HuH-7.5 (cell line): ENCODE results near the gene FNIP1.
"Not testable (repeated sequence)": the region's sequence is repeated elsewhere in the genome, so short reads cannot be mapped to it uniquely, and the experiment has no call there.

Experiments
- DNase-seq: peaks from one replicate; pipeline ENCODE4 v3.0.0; 2011; ENCODE audit warnings: low spot score

The FNIP1 gene

GRCh38 chr5:131684595-131684994 lies 112.2 kb downstream of the FNIP1 start:
- DNase-seq: no peak

DNA sequence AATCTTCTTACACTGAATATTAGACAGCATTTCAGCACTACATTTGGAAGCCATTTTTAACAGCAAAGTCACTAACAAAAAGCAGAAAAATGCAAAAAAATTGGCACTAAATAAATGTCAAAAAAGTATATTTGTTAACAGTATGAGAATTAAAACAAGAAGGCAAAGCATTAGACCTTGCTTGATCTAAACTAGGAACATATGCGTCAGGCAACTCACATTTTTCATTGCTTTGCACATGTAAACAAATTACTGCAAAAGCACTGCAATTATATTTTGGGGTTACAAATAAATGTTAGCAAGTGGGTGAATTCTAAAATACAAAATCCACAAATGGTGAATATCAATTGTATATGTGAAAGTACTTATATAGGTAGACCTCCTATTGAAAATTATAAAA lies 112.8 kb downstream of the FNIP1 start:
- DNase-seq: no peak

GRCh38 chr5:131682826-131683225 lies 114.0 kb downstream of the FNIP1 start:
- no peak for DNase-seq

GRCh38 chr5:131682175-131682574 lies 114.6 kb downstream of the FNIP1 start:
- no peak for DNase-seq

GRCh38 chr5:131679911-131680310 lies 116.9 kb downstream of the FNIP1 start:
- DNase-seq: no peak

- DNase-seq: not testable (repeated sequence)
These were observed 118.5 kb downstream of the FNIP1 start for GRCh38 chr5:131678273-131678672.

GRCh38 chr5:131677115-131677514 lies 119.7 kb downstream of the FNIP1 start:
- no peak for DNase-seq

DNA sequence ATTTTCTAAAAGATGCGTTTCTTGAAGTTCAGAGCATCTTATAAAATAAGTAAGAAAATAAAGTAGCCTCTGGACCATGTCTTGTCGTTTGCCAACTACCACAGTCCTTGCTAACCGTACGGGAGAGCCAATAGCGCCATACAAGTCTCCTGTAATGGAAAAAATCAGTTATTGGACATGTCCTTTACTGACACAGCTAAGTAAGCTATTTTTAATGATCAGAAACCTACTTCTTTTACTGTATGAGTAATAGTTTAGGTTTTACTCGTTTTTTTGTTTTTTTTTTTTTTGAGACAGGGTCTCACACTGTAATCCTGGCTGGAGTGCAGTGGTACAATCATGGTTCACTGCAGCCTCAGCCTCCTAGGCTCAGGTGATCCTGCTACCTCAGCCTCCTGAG lies 124.0 kb downstream of the FNIP1 start:
- no peak for DNase-seq

DNA sequence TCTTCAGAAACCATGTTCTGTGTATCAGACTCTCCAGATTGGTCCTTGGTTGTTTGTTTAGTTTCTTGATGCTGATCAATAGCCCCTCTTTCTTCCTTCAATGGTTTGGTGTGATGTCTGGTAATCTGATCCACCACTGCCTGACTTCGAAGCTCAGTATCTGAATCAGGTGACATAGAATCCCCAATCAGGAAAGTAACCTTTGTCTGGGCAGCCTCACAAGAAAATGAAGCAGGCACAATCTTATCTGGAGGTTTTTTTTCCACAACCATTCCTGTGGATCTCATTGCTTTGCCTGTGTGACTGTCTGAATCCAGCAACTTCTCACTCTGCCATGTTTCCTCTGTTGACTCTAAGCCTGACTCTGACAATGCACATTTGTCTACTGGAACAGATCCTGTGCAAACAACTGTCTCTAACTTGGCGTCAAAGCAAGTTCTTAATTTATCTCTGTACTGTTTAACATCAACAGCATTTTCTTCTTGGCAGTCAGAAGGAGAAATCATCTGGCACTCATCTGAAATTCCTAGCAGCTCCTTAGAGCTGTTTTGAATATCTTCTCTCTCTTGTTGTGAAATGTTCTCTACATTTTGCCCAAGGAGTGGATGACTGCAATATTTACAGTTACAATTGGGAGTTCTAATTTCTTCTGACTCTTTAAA lies 124.7 kb downstream of the FNIP1 start:
- DNase-seq: no peak

DNA sequence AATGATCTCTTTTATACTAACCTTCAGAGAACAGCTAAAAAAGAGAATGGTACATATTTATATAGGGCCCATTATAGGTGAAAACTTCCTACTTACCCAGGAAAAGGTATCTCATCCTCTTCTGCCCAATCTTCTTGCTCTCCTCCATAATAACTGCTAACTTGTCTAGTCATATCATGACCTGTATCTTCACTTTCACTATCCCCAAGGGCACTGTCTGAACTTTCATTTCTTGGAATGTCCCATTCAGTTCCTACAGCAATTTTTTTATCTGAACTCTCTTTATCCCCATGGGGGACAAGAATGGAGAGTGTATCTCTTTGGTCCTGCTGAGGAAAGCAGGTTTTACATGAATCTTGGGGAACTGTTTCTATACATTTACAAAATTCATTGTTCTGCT lies 125.4 kb downstream of the FNIP1 start:
- no peak for DNase-seq

DNA sequence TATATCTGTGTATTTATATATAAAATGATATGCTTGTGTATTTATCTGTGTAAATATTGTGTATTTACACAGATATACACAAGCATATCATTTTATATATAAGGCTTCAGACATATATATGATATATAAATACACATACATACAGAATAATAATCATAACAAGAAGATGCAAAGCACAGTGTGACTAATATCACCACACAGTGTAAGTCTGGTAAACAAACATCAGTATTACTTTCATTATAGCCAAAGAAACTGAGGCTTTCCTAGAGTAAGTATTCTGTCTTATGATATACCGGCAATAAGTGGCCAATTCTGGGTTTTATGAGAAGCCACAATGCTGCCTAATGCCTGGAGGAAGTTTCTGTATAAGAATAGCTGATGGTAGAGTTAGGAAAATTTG lies 131.9 kb downstream of the FNIP1 start:
- no peak for DNase-seq

GRCh38 chr5:131661933-131662332 lies 134.9 kb downstream of the FNIP1 start:
- DNase-seq: no peak

GRCh38 chr5:131659841-131660240 lies 137.0 kb downstream of the FNIP1 start:
- no peak for DNase-seq

GRCh38 chr5:131659290-131659689 lies 137.5 kb downstream of the FNIP1 start:
- DNase-seq: no peak

DNA sequence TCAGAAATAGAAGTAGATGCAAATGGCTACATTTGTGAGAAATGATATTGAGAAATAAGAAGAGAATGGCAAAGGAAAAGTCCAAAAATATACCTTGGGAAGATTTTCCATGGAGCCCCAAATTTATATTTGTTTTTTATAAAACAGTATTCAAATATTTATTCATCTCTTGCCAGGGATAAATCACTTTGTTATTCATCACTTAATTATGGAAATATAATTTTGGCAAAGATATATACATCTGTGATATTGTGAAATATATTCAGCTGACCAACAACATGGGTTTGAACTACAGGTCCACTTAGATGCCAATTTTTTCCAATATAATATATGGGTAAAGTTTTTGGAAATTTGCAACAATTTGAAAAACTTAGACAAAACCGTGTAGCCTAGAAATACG lies 142.0 kb downstream of the FNIP1 start:
- DNase-seq: no peak

DNA sequence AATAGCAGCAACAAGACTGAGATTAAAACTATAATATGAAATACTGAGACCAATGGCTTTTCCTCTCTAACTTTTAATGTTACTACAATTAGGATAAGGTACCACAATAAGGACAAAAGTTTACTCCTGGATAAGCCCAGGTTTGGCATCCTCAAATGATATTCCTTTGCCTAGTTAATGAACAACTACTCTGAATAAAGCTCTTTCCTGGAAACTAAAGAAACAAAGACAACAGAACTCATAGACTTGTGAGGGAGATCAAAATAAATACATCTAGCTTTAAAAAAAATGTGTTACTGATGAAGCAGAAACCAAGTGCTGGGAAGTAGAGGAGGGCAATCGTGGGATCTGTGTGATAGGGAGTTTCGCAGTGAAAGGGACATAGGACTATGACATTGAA lies 142.5 kb downstream of the FNIP1 start:
- no peak for DNase-seq

GRCh38 chr5:131649161-131649560 lies 147.7 kb downstream of the FNIP1 start:
- no peak for DNase-seq

GRCh38 chr5:131647048-131647769 lies 149.6 kb downstream of the FNIP1 start:
- no peak for DNase-seq

DNA sequence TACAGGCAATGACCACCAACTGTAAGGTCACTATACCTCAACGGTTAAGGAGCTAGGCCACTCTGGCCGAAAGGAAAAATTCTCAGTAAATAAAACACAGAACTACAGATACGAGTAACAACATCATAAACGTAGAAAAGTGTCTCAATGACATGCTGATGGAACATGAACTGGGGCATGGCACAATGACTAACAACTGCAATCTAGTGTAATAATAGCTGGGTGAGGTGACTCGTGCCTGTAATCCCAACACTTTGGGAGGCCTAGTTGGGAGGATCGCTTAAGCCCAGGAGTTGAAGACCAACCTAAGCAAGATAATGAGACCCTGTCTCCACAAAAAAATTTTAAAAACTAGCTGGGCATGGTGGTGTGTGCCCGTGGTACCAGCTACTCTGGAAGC lies 152.0 kb downstream of the FNIP1 start:
- DNase-seq: no peak

GRCh38 chr5:131644370-131644769 lies 152.4 kb downstream of the FNIP1 start:
- DNase-seq: no peak

DNA sequence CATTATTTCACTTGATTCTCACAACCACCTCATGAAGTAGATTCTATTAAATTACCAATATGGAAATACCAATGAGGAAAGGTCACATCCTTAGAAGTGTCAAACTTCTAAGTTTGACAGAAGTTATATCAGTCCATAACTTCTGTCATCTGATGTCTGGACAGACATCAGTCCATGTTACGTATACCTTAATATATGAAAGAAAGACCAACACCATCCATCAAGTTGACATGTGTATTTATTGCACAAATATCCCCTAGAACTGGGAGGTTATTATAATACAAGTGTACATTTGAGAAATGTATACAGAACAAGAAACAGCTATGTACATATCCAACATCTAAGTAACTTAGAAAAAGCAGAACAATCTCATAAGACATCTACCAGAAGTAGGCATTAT lies 155.3 kb downstream of the FNIP1 start:
- no peak for DNase-seq

- no peak for DNase-seq
These were observed 156.6 kb downstream of the FNIP1 start for GRCh38 chr5:131640043-131640856.

- no peak for DNase-seq
These were observed 157.7 kb downstream of the FNIP1 start for GRCh38 chr5:131639148-131639547.
